HUES48 (cell line): ENCODE results near the gene SMG1.

Experiments
- H3K27ac ChIP-seq: one replicate; pipeline ENCODE4 v1.7.0; 2013; ENCODE audit warnings: low read depth, low read length, inconsistent platforms
- H3K27me3 ChIP-seq: 2 replicates; pipeline ENCODE4 v1.6.1; 2013; ENCODE audit warnings: mild to moderate bottlenecking, low read length; ENCODE audit not compliant: control insufficient read depth, insufficient read depth
- H3K36me3 ChIP-seq: 2 replicates; pipeline ENCODE4 v1.6.1; 2013; ENCODE audit warnings: low read length; ENCODE audit not compliant: control insufficient read depth, insufficient read depth
- H3K4me1 ChIP-seq: 2 replicates; pipeline ENCODE4 v1.6.1; 2013; ENCODE audit warnings: mild to moderate bottlenecking, low read length; ENCODE audit not compliant: control insufficient read depth, insufficient read depth
- H3K4me3 ChIP-seq: 2 replicates; pipeline ENCODE4 v1.5.1; 2013; ENCODE audit warnings: mild to moderate bottlenecking, low read depth, low read length
- H3K9ac ChIP-seq: 2 replicates; pipeline ENCODE4 v1.6.1; 2013; ENCODE audit warnings: mild to moderate bottlenecking, low read depth, low read length, moderate library complexity
- H3K9me3 ChIP-seq: 2 replicates; pipeline ENCODE4 v1.6.1; 2013; ENCODE audit warnings: low read length; ENCODE audit not compliant: control insufficient read depth, insufficient read depth

The SMG1 gene

DNA sequence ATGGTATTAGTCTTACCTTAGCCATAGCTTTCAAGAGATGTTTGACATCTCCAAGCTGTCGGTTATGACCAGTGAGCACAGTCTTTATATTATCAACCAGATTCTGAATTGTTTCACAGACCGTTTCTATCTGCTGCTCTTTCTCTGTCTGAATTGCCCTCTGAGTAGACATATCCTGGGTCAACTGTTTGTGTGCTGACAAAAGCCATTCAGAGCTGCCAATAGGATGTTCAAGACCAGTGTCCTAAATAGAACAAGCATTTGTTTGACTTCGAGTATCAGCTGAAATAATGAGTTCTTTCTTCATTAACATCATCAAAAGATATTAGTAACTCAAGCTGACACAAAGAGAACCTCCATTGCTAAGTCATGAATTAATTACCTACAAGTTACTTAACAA is 109.9 kb downstream of the SMG1 start:
- H3K9me3 ChIP-seq, result no peaks in the 10 kb centered on the region
- H3K4me3 ChIP-seq, result no peak overlapping the region
- H3K36me3 ChIP-seq, result peaks cover 87% of the 10 kb centered on the region
- H3K27me3 ChIP-seq, result no peaks in the 10 kb centered on the region
- H3K9ac ChIP-seq, result no peak overlapping the region
- no peaks in the 10 kb centered on the region for H3K4me1 ChIP-seq
- no peak overlapping the region for H3K27ac ChIP-seq

DNA sequence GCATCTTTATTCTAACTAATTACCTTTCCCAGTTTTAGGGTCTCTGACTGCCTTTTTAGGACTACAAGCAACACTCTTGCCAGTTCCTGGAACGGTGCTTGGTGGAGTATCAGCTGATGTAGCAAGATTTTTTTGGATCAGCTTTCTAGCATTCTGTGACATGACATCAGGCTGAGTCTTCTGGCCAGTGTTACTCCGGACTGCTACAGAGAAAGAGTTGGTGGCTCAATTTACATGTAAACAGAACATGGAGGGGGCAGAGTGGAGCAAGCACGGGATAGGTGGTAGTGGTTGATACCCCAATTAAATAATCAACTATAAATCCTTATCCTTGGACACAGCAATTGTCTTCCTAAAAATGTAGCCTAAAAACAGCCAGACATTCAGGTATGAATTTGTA is 114.3 kb downstream of the SMG1 start:
- Histone ChIP-seq H3K36me3 (peaks cover 90% of the 10 kb centered on the region), H3K4me3 (no peak overlapping the region), H3K27me3 (no peaks in the 10 kb centered on the region), H3K4me1 (peaks cover 5% of the 10 kb centered on the region), H3K27ac (no peak overlapping the region), H3K9ac (no peak overlapping the region), H3K9me3 (no peaks in the 10 kb centered on the region)

DNA sequence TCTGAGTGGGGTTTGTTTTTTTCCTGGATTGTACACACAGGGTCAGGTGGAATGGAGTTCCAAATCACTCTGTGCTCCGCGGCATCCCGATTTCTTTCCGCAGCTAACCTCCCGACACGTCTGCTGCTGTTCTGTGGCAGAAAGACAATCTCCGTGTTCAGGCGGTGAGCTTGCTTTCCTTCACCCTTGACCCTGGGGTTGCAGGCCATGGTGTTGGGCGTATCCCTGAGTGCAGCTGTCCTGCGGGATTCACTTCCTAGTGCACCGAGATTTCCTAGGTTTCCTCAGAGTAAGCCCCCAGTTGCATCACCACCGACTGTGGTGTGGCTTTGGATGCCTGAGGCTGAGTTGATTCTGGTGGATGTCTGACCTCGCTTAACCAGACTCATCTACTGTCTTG is 117.0 kb downstream of the SMG1 start:
- H3K9ac ChIP-seq, result no peak overlapping the region
- H3K27me3 ChIP-seq, result no peaks in the 10 kb centered on the region
- H3K36me3 ChIP-seq, result peaks cover 66% of the 10 kb centered on the region
- H3K9me3 ChIP-seq, result no peaks in the 10 kb centered on the region
- no peak overlapping the region for H3K27ac ChIP-seq
- H3K4me3 ChIP-seq, result no peak overlapping the region
- peaks cover 31% of the 10 kb centered on the region for H3K4me1 ChIP-seq

DNA sequence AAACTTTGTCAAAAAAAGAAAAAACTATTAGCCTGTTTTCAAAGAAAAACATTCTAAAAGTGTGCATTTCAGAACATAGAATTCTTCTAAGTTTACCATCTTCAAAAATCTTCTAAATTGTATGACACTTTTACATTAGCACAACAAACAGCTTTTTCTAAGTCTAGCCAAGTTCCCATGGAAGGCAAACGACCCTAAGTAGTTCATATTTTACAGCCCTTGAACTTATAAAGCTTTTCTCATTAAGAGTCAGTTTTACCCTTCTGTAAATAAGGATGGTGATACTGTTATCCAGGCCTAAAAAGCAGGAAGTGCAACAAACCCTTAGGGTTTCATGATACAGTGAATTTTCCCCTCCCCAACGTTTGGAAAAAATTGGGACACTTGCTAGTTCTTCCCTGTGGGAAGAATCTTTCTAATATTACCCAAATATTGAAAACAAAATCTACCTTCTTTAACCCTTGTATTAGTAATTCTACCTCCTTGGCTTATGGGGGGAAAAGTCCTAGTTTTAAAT is 120.9 kb downstream of the SMG1 start:
- peak overlapping the region; percentile 77 for H3K27ac ChIP-seq
- H3K9ac ChIP-seq, result no peak overlapping the region

DNA sequence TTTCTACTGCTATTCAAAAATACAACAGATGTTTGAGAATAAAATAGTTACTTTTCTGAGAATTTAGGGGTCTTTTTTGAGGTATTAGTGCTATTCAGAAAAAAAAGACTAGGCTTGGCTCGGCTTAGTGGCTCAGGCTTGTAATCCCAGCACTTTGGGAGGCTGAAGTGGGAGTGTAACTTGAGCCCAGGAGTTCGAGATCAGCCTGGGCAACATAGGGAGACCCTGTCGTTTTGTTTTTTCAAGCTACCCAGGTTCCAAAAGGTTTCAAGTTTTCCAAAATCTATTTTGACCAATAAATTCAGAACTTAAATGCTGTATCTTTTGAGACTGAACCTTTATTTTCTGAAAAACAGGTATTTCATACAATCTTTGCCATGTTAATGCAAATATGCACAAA is 121.7 kb downstream of the SMG1 start:
- Histone ChIP-seq H3K36me3 (peaks cover 32% of the 10 kb centered on the region), H3K4me1 (peaks cover 46% of the 10 kb centered on the region), H3K9ac (no peak overlapping the region; the same call in 1 of the 2 replicates), H3K27ac (peak overlapping the region; percentile 77), H3K4me3 (no peak overlapping the region), H3K27me3 (no peaks in the 10 kb centered on the region), H3K9me3 (no peaks in the 10 kb centered on the region)

More for the DNA sequence above, 120.9 kb downstream of the SMG1 start:
- no peak overlapping the region for H3K4me3 ChIP-seq
- H3K27me3 ChIP-seq, result no peaks in the 10 kb centered on the region
- no peaks in the 10 kb centered on the region for H3K9me3 ChIP-seq
- H3K4me1 ChIP-seq, result peaks cover 40% of the 10 kb centered on the region
- H3K36me3 ChIP-seq, result peaks cover 35% of the 10 kb centered on the region

DNA sequence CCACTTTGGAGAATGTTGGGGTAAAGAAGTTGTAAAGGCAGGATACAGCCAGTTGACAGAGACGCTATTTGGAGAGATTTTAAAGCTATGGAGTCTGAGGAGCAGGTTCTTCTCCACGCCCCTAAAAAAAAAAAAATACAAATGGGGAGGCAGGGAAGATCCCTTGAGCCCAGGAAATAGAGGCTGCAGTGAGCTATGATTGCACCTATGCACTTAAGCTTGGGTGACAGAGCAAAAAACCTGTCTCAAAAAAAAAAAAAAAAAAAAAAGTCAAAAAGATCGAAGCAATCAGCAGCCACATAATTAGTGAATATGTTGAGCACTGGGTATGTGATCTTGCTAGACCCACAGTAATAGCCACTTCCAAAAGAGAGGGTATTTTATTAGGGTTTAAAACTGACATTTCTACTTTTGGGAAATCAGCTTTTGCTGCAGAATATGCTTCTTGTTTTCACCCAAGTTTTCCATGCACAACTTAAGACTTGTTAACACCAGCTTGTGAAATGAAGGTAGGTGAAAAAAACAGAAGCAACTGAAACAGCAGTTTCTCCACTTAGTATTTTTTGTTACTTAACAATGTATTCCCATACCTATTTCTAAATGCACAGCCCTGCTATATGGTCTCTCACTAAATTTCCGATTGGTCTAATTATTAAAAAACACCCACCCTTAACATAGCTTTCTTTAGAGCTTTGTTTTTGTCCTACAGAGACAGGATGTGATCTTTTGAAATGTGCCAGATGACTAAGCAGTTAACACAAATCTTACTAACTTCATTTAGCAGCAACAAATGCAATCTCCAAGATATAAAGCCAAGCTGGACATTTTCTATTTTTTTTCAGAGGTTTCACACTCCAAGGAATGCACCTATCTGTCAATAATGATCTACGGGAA is 122.4 kb downstream of the SMG1 start:
- Histone ChIP-seq H3K27ac (peak overlapping the region; percentile 77), H3K4me3 (no peak overlapping the region), H3K9me3 (no peaks in the 10 kb centered on the region), H3K27me3 (no peaks in the 10 kb centered on the region), H3K36me3 (peaks cover 28% of the 10 kb centered on the region), H3K4me1 (peaks cover 51% of the 10 kb centered on the region), H3K9ac (no peak overlapping the region; the same call in 1 of the 2 replicates)

DNA sequence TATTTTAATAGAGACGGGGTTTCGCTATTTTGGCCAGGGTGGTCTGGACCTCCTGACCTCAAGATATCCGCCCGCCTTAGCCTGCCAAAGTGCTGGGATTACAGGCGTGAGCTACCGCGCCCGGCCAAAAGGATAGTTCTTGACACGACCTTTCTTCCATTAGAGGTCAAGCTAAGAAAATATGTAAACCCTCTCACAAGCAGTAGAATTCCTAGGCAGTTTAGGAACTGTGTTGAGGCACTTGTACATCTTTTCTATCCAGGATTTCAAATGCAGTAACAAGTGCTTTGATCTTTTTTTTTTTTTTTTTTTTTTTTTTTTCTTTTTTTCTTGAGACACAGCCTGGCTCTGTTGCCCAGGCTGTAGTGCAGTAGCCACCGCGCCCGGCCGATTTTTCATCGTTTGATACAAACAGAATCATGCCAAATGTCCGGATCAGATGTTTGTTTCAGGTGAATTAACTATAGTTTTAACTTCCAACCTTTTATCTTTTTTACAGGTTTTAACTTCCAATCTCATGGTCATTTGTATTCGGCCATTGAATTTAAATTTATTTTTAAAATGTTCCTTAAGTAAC is 123.4 kb downstream of the SMG1 start:
- H3K27me3 ChIP-seq, result no peaks in the 10 kb centered on the region
- H3K9ac ChIP-seq, result no peak overlapping the region
- peaks cover 51% of the 10 kb centered on the region for H3K4me1 ChIP-seq
- no peaks in the 10 kb centered on the region for H3K9me3 ChIP-seq
- no peak overlapping the region for H3K4me3 ChIP-seq
- peak overlapping the region; percentile 31 for H3K27ac ChIP-seq
- peaks cover 28% of the 10 kb centered on the region for H3K36me3 ChIP-seq

DNA sequence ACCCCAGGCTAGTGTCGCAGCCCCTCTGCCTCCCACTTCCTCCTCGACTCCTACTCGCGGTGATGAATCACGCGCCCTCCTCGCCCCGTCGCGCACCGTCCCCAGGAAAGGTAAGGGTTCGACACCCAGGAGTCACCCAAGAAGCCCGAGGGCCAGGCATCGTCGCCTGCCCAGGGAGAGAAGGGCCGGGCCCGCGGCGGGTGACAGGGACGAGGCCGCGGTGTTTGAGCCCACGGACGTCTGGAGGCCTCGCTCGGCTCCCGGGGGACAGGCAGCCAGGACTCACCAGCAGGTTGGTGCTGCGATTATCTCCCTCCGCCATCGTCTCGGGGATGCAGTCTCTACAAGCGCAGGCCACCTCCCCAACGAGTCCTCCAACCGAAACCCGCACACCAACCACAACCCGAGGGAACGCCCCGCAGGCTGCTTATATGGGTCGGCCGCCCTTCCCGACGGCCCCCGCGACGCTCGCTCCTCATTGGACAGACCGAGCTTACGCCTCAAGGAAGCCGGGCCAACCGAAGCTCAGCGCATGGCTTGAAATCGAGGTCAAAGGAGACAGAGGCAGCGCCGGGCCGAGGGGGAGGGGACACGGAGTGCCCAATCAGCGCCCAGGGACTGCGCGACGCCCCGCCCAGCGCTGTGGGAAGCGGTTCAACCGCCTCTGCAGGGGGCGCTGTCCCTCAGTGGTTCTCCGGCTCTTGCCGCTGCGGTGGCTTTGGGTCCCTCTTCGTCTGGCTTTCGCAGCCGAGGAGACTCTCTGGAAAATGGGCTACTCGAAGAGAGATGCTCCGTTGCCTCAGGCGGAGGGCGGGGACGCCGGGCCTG is 124.8 kb downstream of the SMG1 start, which contains the start of gene ARL6IP1:
Gene ARL6IP1 (minus strand): TSS at position 405 of the 828 bp plus-strand sequence. CDS start 83 bp downstream, at position 322.
- Histone ChIP-seq H3K27me3 (no peaks in the 10 kb centered on the region), H3K27ac (peak within 1 kb of the TSS; percentile 95), H3K9me3 (no peaks in the 10 kb centered on the region), H3K9ac (peak within 1 kb of the TSS; percentile 89), H3K36me3 (peaks cover 31% of the 10 kb centered on the region), H3K4me3 (peak within 1 kb of the TSS; percentile 92), H3K4me1 (peaks cover 40% of the 10 kb centered on the region)

DNA sequence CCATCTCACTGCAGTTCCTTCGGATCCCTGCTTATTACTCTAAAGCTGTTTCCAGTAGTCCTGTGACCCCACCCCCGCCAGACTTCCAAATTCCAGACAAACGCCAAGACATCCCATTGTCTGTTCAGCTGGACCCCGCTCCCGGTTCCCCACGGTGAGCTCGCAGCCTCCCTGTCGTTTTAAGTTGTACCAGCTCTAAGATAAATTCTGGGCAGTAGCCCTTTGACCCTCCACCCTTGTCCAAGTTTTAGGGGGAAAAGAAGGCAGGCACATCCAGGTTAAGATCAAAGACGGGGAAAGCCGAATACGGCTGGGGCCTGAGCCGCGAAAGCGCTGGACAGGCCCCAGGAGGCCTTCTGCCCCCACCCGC is 125.4 kb downstream of the SMG1 start:
- H3K9ac ChIP-seq, result peak overlapping the region; percentile 89
- H3K27ac ChIP-seq, result peak overlapping the region; percentile 90
- H3K4me3 ChIP-seq, result peak overlapping the region; percentile 92
- peaks cover 37% of the 10 kb centered on the region for H3K36me3 ChIP-seq
- peaks cover 34% of the 10 kb centered on the region for H3K4me1 ChIP-seq
- no peaks in the 10 kb centered on the region for H3K27me3 ChIP-seq
- no peaks in the 10 kb centered on the region for H3K9me3 ChIP-seq

DNA sequence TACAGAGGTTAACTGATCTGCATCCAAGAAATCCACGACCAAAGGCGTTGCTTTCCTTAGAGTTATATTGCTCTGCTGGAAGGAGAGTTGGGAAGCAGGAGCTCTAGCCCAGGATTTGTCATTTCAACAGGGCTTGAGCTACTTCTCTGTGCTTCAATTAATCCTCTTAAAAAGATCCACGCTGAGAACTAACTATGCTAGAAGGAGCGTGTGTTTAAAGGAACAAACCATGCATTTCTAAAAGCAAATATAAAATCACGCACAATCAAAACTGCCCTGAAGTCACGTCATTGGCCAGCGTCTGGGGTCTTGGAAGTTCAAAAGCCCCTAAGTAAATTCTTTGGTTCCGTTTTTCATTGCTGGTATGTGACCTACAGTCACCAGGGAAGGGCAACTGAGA is 125.9 kb downstream of the SMG1 start:
- H3K27me3 ChIP-seq, result no peaks in the 10 kb centered on the region
- H3K4me1 ChIP-seq, result peaks cover 30% of the 10 kb centered on the region
- H3K4me3 ChIP-seq, result peak overlapping the region; percentile 92
- no peaks in the 10 kb centered on the region for H3K9me3 ChIP-seq
- peak overlapping the region; percentile 89 for H3K9ac ChIP-seq
- H3K36me3 ChIP-seq, result peaks cover 42% of the 10 kb centered on the region
- peak overlapping the region; percentile 90 for H3K27ac ChIP-seq
